ENCODE measurements around the gene ZNF469. TPM values are rescaled to one million over a fixed set of nuclear protein-coding genes. Genes with fewer than 3 reads are reported as not detected.

The ZNF469 gene
- total RNA-seq, result 0.94 TPM
- long read RNA-seq, full-length matches to known transcripts, result 1 of 1 reads
- long read RNA-seq, partial matches to known transcripts, result 0 of 1 reads
- long read RNA-seq, other reads (novel, unspliced or antisense), result 0 of 1 reads

- intact Hi-C loops (cut with DNase I), result no loop called here
- peak; percentile 52 for DNase-seq
These were observed at the start of gene ZNF469 for GRCh38 chr16:88382491-88383400. TSS of gene ZNF469 (plus strand) at chr16:88382959. CDS start at chr16:88427471, 44,512 bp downstream.

GRCh38 chr16:88333848-88334777, 48.6 kb upstream of the ZNF469 start:
- ATAC-seq (ENCODE audit: poor library complexity) (no peak), DNase-seq (no peak)
- intact Hi-C loops (cut with DNase I), result no loop called here

More at GRCh38 chr16:88382491-88383400, at the start of gene ZNF469:
- ATAC-seq (ENCODE audit: poor library complexity), result peak; percentile 39

GRCh38 chr16:88334778-88335720, 47.7 kb upstream of the ZNF469 start:
- intact Hi-C loops (cut with DNase I), result no loop called here
- DNase-seq (peak; percentile 30), ATAC-seq (ENCODE audit: poor library complexity) (no peak)

- ATAC-seq (ENCODE audit: poor library complexity) (no peak), DNase-seq (no peak)
- intact Hi-C loops (cut with DNase I), result no loop called here
These were observed 45.7 kb upstream of the ZNF469 start for GRCh38 chr16:88337021-88337420.

GRCh38 chr16:88337538-88337937, 45.2 kb upstream of the ZNF469 start:
- ATAC-seq (ENCODE audit: poor library complexity), result no peak
- intact Hi-C loops (cut with DNase I), result no loop called here
- DNase-seq, result no peak

- peak; percentile 29 for DNase-seq
- no peak for ATAC-seq (ENCODE audit: poor library complexity)
- intact Hi-C loops (cut with DNase I), result no loop called here
These were observed 44.6 kb upstream of the ZNF469 start for GRCh38 chr16:88338111-88338510.

- ATAC-seq (ENCODE audit: poor library complexity) (no peak), DNase-seq (peak; percentile 10)
- intact Hi-C loops (cut with DNase I), result no loop called here
These were observed 43.9 kb upstream of the ZNF469 start for GRCh38 chr16:88338896-88339295.

- no peak for ATAC-seq (ENCODE audit: poor library complexity)
- intact Hi-C loops (cut with DNase I), result no loop called here
- peak; percentile 31 for DNase-seq
These were observed 42.6 kb upstream of the ZNF469 start for GRCh38 chr16:88339930-88340754.

- peak; percentile 6 for DNase-seq
- intact Hi-C loops (cut with DNase I), result no loop called here
- ATAC-seq (ENCODE audit: poor library complexity), result no peak
These were observed 42.0 kb upstream of the ZNF469 start for GRCh38 chr16:88340755-88341150.

GRCh38 chr16:88341551-88342290, 41.0 kb upstream of the ZNF469 start:
- peak; percentile 32 for DNase-seq
- intact Hi-C loops (cut with DNase I), result no loop called here
- ATAC-seq (ENCODE audit: poor library complexity), result no peak

GRCh38 chr16:88342491-88342890, 40.3 kb upstream of the ZNF469 start:
- DNase-seq, result peak; percentile 23
- intact Hi-C loops (cut with DNase I), result no loop called here
- ATAC-seq (ENCODE audit: poor library complexity), result no peak

- no peak for DNase-seq
- intact Hi-C loops (cut with DNase I), result no loop called here
These were observed 39.4 kb upstream of the ZNF469 start for GRCh38 chr16:88343271-88343791.

GRCh38 chr16:88344411-88345030, 38.2 kb upstream of the ZNF469 start:
- intact Hi-C loops (cut with DNase I), result no loop called here
- peak; percentile 14 for DNase-seq
- ATAC-seq (ENCODE audit: poor library complexity), result no peak

More at GRCh38 chr16:88343271-88343791, 39.4 kb upstream of the ZNF469 start:
- no peak for ATAC-seq (ENCODE audit: poor library complexity)

GRCh38 chr16:88345031-88345720, 37.6 kb upstream of the ZNF469 start:
- intact Hi-C loops (cut with DNase I), result no loop called here
- ATAC-seq (ENCODE audit: poor library complexity), result no peak
- DNase-seq, result peak; percentile 34

Measured in Right ventricle myocardium superior (tissue), 1 donor.